Measurements from ENCODE around the gene DAB2. TPM values are rescaled to one million over a fixed set of nuclear protein-coding genes. Genes with fewer than 3 reads are reported as not detected.

The DAB2 gene
- total and polyA plus RNA-seq, 2 of the 8 experiments (the other 6 are each of a cell fraction or from before 2014, with no cell fraction given), result 2.6 to 4.9 TPM

GRCh38 chr5:39465097-39465496 is 40.3 kb upstream of the DAB2 start (continued):
- no peak for TF ChIP-seq CHD7 (IDR thresholded peaks at IDR 0.05; ENCODE audit: insufficient replicate concordance, low read length)
- no peak for TF ChIP-seq SIX5 (IDR thresholded peaks at IDR 0.05; ENCODE audit: low read depth, low read length)
